HFFc6 (cell line): ENCODE measurements around the gene DLX3. TPM values are rescaled to one million over a fixed set of nuclear protein-coding genes. Genes with fewer than 3 reads are reported as not detected.

Experiments
- DNase-seq: peaks from one replicate; pipeline ENCODE4 v3.0.0-alpha.2; 2018
- H3K27ac Mint-ChIP-seq: 2 replicates; pipeline ENCODE4 v1.8.0; 2020; ENCODE audit warnings: mild to moderate bottlenecking, mixed read lengths
- H3K27me3 Mint-ChIP-seq: 2 replicates; pipeline ENCODE4 v1.8.0; 2021; ENCODE audit warnings: mild to moderate bottlenecking, moderate library complexity, mixed read lengths; ENCODE audit not compliant: insufficient read depth
- H3K36me3 Mint-ChIP-seq: 2 replicates; pipeline ENCODE4 v1.8.0; 2021; ENCODE audit warnings: low read depth, mixed read lengths
- H3K4me1 Mint-ChIP-seq: 2 replicates; pipeline ENCODE4 v1.8.0; 2020; ENCODE audit warnings: low read depth, mixed read lengths
- H3K4me3 Mint-ChIP-seq: 2 replicates; pipeline ENCODE4 v1.8.0; 2020; ENCODE audit warnings: mild to moderate bottlenecking, moderate library complexity, mixed read lengths
- H3K9me3 Mint-ChIP-seq: 2 replicates; pipeline ENCODE4 v1.8.0; 2020; ENCODE audit warnings: mild to moderate bottlenecking, mixed read lengths
- total RNA-seq, 6 experiments: library from RNA; stranded (reverse); fragmentation: NEBNext Ultra II Directional; extraction: Animal tissue kit (Norgen Biotek cat#: 25700); gene quantifications; 2 replicates in 1 of 6; 3 replicates in 5 of 6; pipeline ENCODE4 v1.2.3, GENCODE V29; 2021
- TF ChIP-seq, protein P1 (sequence below): fragments of 200-600 bp; sonication (generic); IDR thresholded peaks from 2 replicates; pipeline ENCODE4 v1.5.0; 2021; ENCODE audit warnings: antibody characterized with exemption, mild to moderate bottlenecking

DLX3 gene
- total RNA-seq, 6 experiments from 2014 or later = not detected

GRCh38 chr17:49955157-49955556, 39.9 kb downstream of the DLX3 start:
- H3K9me3 Mint-ChIP-seq = no peaks in the 10 kb centered on the region
- H3K27me3 Mint-ChIP-seq = peaks cover 42% of the 10 kb centered on the region
- TF ChIP-seq, protein P1, sequence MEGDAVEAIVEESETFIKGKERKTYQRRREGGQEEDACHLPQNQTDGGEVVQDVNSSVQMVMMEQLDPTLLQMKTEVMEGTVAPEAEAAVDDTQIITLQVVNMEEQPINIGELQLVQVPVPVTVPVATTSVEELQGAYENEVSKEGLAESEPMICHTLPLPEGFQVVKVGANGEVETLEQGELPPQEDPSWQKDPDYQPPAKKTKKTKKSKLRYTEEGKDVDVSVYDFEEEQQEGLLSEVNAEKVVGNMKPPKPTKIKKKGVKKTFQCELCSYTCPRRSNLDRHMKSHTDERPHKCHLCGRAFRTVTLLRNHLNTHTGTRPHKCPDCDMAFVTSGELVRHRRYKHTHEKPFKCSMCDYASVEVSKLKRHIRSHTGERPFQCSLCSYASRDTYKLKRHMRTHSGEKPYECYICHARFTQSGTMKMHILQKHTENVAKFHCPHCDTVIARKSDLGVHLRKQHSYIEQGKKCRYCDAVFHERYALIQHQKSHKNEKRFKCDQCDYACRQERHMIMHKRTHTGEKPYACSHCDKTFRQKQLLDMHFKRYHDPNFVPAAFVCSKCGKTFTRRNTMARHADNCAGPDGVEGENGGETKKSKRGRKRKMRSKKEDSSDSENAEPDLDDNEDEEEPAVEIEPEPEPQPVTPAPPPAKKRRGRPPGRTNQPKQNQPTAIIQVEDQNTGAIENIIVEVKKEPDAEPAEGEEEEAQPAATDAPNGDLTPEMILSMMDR = no peak
- no peaks in the 10 kb centered on the region for H3K36me3 Mint-ChIP-seq
- H3K4me3 Mint-ChIP-seq = no peak overlapping the region
- H3K4me1 Mint-ChIP-seq = peaks cover 20% of the 10 kb centered on the region
- DNase-seq = no peak
- no peak overlapping the region for H3K27ac Mint-ChIP-seq

DNA sequence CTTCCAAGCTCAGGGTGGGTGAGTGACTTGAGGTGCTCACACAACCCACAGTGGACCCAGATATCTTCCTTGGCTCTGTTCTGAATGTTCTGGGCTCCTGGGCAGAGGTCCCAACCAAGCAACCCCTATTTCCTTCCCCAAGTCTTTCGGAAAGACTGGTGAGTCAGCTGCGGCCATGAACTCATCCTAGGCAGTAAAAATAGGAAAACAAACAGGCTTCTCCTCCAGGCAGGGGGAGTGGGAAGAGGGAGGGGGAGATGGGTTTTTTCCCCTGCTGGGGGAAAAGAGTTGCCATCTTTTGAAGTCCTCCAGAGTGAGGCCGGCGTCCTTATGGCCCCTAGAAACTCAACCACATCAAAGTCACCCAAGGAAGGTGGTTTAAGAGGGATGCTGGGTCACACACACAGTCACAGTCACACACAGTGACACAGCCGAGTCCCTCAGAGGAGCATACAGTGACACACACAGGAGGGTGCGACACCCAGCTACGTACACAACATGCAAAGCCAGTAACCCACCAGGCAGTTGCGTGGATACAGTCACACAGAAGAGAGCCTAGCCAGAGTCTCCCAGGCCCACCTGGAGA, 42.0 kb downstream of the DLX3 start:
- TF ChIP-seq, protein P1 = no peak
- no peak for DNase-seq
- no peaks in the 10 kb centered on the region for H3K9me3 Mint-ChIP-seq
- H3K27ac Mint-ChIP-seq = no peak overlapping the region
- H3K36me3 Mint-ChIP-seq = no peaks in the 10 kb centered on the region
- peaks cover 13% of the 10 kb centered on the region for H3K4me1 Mint-ChIP-seq
- no peak overlapping the region for H3K4me3 Mint-ChIP-seq
- peaks cover 61% of the 10 kb centered on the region for H3K27me3 Mint-ChIP-seq

DNA sequence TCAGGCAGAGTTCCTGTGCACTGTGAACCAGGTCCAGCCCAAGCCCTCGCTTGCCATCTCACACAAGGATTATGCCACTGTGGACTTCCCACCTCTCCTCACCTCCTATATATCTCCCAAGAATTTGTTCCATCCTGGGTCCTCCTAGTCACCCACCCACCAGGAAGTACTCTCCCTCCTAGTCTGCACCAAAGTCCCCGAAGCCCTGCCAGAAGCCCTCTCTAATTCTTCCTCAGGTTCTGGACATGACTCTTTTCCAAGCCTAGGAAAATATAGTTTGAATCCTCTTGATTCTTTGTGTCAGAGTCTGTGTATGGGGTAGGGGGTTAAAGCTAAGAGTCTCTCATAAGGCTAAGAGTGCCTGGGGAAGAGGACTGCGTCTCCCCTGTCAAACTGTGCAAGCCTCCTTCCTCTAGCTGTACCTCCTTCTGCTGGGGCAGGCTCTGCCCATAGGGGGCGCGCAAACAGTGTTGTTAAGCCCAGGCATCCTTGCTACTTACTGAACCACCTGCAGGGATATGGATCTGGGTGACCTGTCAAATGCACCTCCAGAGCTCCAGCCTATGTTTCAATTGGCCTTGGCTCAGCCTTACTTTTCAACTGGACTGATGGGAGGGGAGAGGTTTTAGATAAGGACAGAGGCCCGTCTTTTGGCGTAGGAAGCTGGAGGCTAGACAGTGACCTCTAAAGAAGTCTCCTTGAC, 42.7 kb downstream of the DLX3 start:
- Mint-ChIP-seq H3K4me1 (peaks cover 13% of the 10 kb centered on the region), H3K27me3 (peaks cover 61% of the 10 kb centered on the region), H3K36me3 (no peaks in the 10 kb centered on the region), H3K4me3 (no peak overlapping the region), H3K9me3 (no peaks in the 10 kb centered on the region), H3K27ac (no peak overlapping the region)
- TF ChIP-seq, protein P1 = peak; percentile 87
- peak; percentile 51 for DNase-seq

DNA sequence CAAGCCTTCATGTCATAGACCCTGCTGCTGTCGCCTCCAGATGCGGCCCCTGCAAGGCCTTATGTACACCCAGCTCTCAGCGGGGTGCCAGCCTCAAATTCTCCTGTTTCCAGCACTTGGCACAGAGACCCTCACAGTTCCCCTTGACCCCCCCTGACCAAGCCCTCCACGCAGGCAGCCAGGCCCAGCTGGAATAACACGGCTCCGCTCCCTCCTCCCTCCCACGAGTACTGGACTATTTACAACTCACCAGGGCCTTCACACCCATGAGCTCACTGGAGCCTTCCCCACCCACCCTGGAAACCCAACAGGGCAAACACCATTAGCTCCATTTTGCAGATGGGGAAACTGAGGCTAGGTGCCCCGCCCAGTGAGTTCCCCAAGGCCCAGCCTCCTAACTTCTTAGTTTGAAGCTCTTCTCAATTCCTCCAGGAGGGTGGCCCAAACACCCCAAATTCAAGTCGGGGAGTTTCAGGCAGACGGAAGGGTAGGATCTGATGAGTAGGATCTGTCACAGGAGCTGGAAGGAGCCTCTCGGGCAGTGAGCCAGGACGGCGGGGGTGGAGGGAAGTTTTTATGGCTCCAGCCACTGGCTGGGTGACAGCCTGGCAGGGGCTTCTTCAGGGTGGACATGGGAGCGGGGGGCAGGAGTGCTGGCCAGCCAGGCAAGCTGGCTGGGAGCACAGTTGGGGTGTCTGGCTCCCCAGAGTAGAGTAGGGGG, 43.5 kb downstream of the DLX3 start:
- Mint-ChIP-seq H3K27me3 (peaks cover 54% of the 10 kb centered on the region), H3K4me3 (no peak overlapping the region), H3K9me3 (no peaks in the 10 kb centered on the region), H3K36me3 (no peaks in the 10 kb centered on the region), H3K4me1 (peaks cover 13% of the 10 kb centered on the region), H3K27ac (no peak overlapping the region)
- no peak for DNase-seq
- TF ChIP-seq, protein P1 = no peak

- Mint-ChIP-seq H3K36me3 (no peaks in the 10 kb centered on the region), H3K4me3 (no peak overlapping the region), H3K27ac (no peak overlapping the region), H3K4me1 (peaks cover 13% of the 10 kb centered on the region), H3K27me3 (peaks cover 48% of the 10 kb centered on the region), H3K9me3 (no peaks in the 10 kb centered on the region)
- TF ChIP-seq, protein P1 = no peak
- no peak for DNase-seq
Measured at GRCh38 chr17:49949634-49950033, 45.4 kb downstream of the DLX3 start.
